CD4-positive, alpha-beta T cell treated with Interleukin-1 beta for 1 hour (primary cell): ENCODE results near the gene ADGRL3.
A peak's percentile ranks its signal among the peaks of the same experiment; 100 is the strongest.
"Not testable (repeated sequence)": the region's sequence is repeated elsewhere in the genome, so short reads cannot be mapped to it uniquely, and the experiment has no call there.

Source experiments
- DNase-seq, 2 donors: peaks; one replicate each; pipeline ENCODE4 v3.0.0-alpha.2; 2020 to 2022

ADGRL3 gene

GRCh38 chr4:61924131-61924530 is 724.0 kb downstream of the ADGRL3 start:
- DNase-seq = no peak

- DNase-seq = no peak
Measured at GRCh38 chr4:61933527-61933926, 733.4 kb downstream of the ADGRL3 start.

GRCh38 chr4:61934198-61934597 is 734.1 kb downstream of the ADGRL3 start:
- DNase-seq = no peak

- peak in 1 of 2 donors; percentile 2 for DNase-seq
Measured at GRCh38 chr4:61938250-61938846, 738.2 kb downstream of the ADGRL3 start.

- no peak for DNase-seq
Measured at GRCh38 chr4:61950625-61951024, 750.5 kb downstream of the ADGRL3 start.

- DNase-seq = no peak
Measured at GRCh38 chr4:61953386-61953785, 753.3 kb downstream of the ADGRL3 start.

GRCh38 chr4:61958591-61958990 is 758.5 kb downstream of the ADGRL3 start:
- DNase-seq = no peak

GRCh38 chr4:61959087-61959486 is 759.0 kb downstream of the ADGRL3 start:
- DNase-seq = no peak

GRCh38 chr4:61984260-61984909 is 784.3 kb downstream of the ADGRL3 start:
- DNase-seq = no peak

- DNase-seq = no peak
Measured at GRCh38 chr4:61985426-61985825, 785.3 kb downstream of the ADGRL3 start.

- not testable (repeated sequence) for DNase-seq
Measured at GRCh38 chr4:61986929-61987328, 786.8 kb downstream of the ADGRL3 start.

- DNase-seq = no peak
Measured at GRCh38 chr4:61992351-61992750, 792.2 kb downstream of the ADGRL3 start.

- DNase-seq = no peak
Measured at GRCh38 chr4:61994036-61994435, 793.9 kb downstream of the ADGRL3 start.

GRCh38 chr4:61995717-61996340 is 795.7 kb downstream of the ADGRL3 start:
- no peak for DNase-seq

- no peak for DNase-seq
Measured at GRCh38 chr4:61996943-61997342, 796.8 kb downstream of the ADGRL3 start.

- no peak for DNase-seq
Measured at GRCh38 chr4:61997831-61998230, 797.7 kb downstream of the ADGRL3 start.

GRCh38 chr4:62003695-62004094 is 803.6 kb downstream of the ADGRL3 start:
- DNase-seq = no peak

GRCh38 chr4:62004881-62005280 is 804.8 kb downstream of the ADGRL3 start:
- no peak for DNase-seq

GRCh38 chr4:62006108-62006507 is 806.0 kb downstream of the ADGRL3 start:
- DNase-seq = no peak

GRCh38 chr4:62015043-62015739 is 815.1 kb downstream of the ADGRL3 start:
- DNase-seq = no peak

GRCh38 chr4:62018537-62018936 is 818.4 kb downstream of the ADGRL3 start:
- DNase-seq = no peak

GRCh38 chr4:62023633-62024032 is 823.5 kb downstream of the ADGRL3 start:
- no peak for DNase-seq

- no peak for DNase-seq
Measured at GRCh38 chr4:62028745-62029144, 828.6 kb downstream of the ADGRL3 start.

- DNase-seq = no peak
Measured at GRCh38 chr4:62030958-62031357, 830.8 kb downstream of the ADGRL3 start.
